Caco-2 (cell line): Measurements from ENCODE around the gene KDM4F. TPM values are rescaled to one million over a fixed set of nuclear protein-coding genes. Genes with fewer than 3 reads are reported as not detected.

Source experiments
- BruUV-seq: library from RNA; stranded (reverse); fragments of 400-500 nt; replicated peaks from 2 replicates; lab custom pipeline; 2021; lab: Mats Ljungman, UMichigan
- CTCF ChIA-PET: fragments of 300-600 bp; sonication (Branson Sonifier 250); formaldehyde crosslinking; loops from one replicate; lab custom pipeline; 2022; ENCODE audit warnings: antibody characterized with exemption; lab: Charles Lee
- POLR2A ChIA-PET: fragments of 300-600 bp; sonication (Branson Sonifier 250); formaldehyde crosslinking; loops from one replicate; lab custom pipeline; 2022; ENCODE audit warnings: antibody characterized with exemption; lab: Charles Lee
- DNase-seq, 2 experiments: peaks; one replicate each; pipeline versions ENCODE4 v3.0.0 to v3.0.0-alpha.2; 2020 to 2022
- H3K27me3 ChIP-seq: replicated peaks from 2 replicates; pipeline ENCODE4 v1.6.0; 2011; ENCODE audit warnings: low read length; ENCODE audit not compliant: control insufficient read depth, insufficient read depth
- H3K36me3 ChIP-seq: 2 replicates; pipeline ENCODE4 v1.5.1; 2011; ENCODE audit warnings: low read length; ENCODE audit not compliant: control insufficient read depth, insufficient read depth
- H3K4me1 ChIP-seq: fragments of 250-450 bp; sonication (Bioruptor Pico); 2 replicates; pipeline ENCODE4 v1.5.1; 2020; ENCODE audit warnings: mild to moderate bottlenecking
- H3K4me3 ChIP-seq: 2 replicates; pipeline ENCODE4 v1.5.1; 2011; ENCODE audit warnings: low read depth, mild to moderate bottlenecking, control low read depth, low read length
- H3K9me3 ChIP-seq: fragments of 250-450 bp; sonication (Bioruptor Pico); 2 replicates; pipeline ENCODE4 v1.5.1; 2020; ENCODE audit warnings: mild to moderate bottlenecking, moderate library complexity
- H3K27ac Mint-ChIP-seq: one replicate; pipeline ENCODE4 v1.8.0; 2022; ENCODE audit warnings: mixed read lengths; ENCODE audit not compliant: unreplicated experiment
- H3K27me3 Mint-ChIP-seq: one replicate; pipeline ENCODE4 v1.8.0; 2022; ENCODE audit warnings: mixed read lengths; ENCODE audit not compliant: insufficient read depth, unreplicated experiment
- H3K36me3 Mint-ChIP-seq: one replicate; pipeline ENCODE4 v1.8.0; 2022; ENCODE audit warnings: mild to moderate bottlenecking, mixed read lengths; ENCODE audit not compliant: insufficient read depth, unreplicated experiment
- H3K4me1 Mint-ChIP-seq: one replicate; pipeline ENCODE4 v1.8.0; 2022; ENCODE audit warnings: low read depth, mixed read lengths; ENCODE audit not compliant: unreplicated experiment
- H3K4me3 Mint-ChIP-seq: one replicate; pipeline ENCODE4 v1.8.0; 2022; ENCODE audit warnings: mild to moderate bottlenecking, moderate library complexity, mixed read lengths; ENCODE audit not compliant: unreplicated experiment
- H3K9me3 Mint-ChIP-seq: one replicate; pipeline ENCODE4 v1.8.0; 2022; ENCODE audit warnings: mixed read lengths; ENCODE audit not compliant: unreplicated experiment
- intact Hi-C: fragments of 100-400 bp; cut with micrococcal nuclease; formaldehyde crosslinking; loops from one replicate; pipeline ENCODE4 v1.10.0; 2022; ENCODE audit not compliant: unreplicated experiment
- total RNA-seq: library from RNA; stranded (reverse); gene quantifications from 2 replicates; pipeline ENCODE4 v1.2.3, GENCODE V29; 2022
- TF ChIP-seq, protein P1 (sequence below), 2 experiments: fragments of 200-600 bp in 1 of 2; IDR thresholded peaks; 1 replicate in 1 of 2; 2 replicates in 1 of 2; pipeline versions ENCODE4 v1.5.1 to v1.8.0; 2011 to 2022; ENCODE audit warnings: antibody characterized with exemption in 1 of 2, control low read depth in 1 of 2, inconsistent platforms in 1 of 2, low read depth in 1 of 2, low read length in 1 of 2, mild to moderate bottlenecking in 1 of 2, moderate library complexity in 1 of 2; ENCODE audit not compliant: insufficient read depth in 1 of 2, severe bottlenecking in 1 of 2, unreplicated experiment in 1 of 2

KDM4F gene
- total RNA-seq, 1 experiment from 2014 or later = not detected

DNA sequence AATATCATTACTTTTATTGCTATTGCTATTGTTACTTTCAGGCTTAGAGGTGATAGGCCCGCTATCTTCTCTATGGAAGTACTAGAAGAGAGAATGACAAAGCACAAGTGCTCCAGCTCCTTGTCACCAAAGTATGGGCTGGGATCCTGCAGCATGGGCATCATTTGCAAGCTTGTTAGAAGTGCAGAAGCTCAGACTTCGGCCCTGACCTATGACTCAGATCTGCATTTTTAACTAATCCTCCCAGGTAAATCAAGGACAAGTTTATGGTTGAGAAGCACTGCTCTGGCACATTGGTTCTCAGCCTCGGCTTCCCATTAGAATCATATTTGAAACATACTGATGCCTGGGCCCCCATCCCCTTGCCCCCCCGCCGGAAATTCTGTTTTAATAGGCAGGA lies 31.8 kb downstream of the KDM4F start:
- Mint-ChIP-seq H3K4me1 (peaks cover 8% of the 10 kb centered on the region), H3K4me3 (no peak overlapping the region), H3K27ac (no peak overlapping the region), H3K27me3 (peaks cover 3% of the 10 kb centered on the region), H3K36me3 (no peaks in the 10 kb centered on the region), H3K9me3 (no peaks in the 10 kb centered on the region)
- Histone ChIP-seq H3K36me3 (no peaks in the 10 kb centered on the region), H3K27me3 (no peaks in the 10 kb centered on the region), H3K4me1 (peaks cover 18% of the 10 kb centered on the region), H3K9me3 (no peaks in the 10 kb centered on the region), H3K4me3 (no peak overlapping the region)
- intact Hi-C loops = no loop called here
- ChIA-PET CTCF (interaction anchor here (1.3 to 2.0 kb wide), 3 partner anchors 12 to 69 kb away, joined by 4 to 7 read pairs (median 6); partner anchors contain the start of gene SRSF8), POLR2A (interaction anchor here (1.1 to 1.7 kb wide), 3 partner anchors 10 to 14 kb away, joined by 3 to 5 read pairs (median 4); partner anchors contain the start of gene SRSF8)
- TF ChIP-seq, protein P1, sequence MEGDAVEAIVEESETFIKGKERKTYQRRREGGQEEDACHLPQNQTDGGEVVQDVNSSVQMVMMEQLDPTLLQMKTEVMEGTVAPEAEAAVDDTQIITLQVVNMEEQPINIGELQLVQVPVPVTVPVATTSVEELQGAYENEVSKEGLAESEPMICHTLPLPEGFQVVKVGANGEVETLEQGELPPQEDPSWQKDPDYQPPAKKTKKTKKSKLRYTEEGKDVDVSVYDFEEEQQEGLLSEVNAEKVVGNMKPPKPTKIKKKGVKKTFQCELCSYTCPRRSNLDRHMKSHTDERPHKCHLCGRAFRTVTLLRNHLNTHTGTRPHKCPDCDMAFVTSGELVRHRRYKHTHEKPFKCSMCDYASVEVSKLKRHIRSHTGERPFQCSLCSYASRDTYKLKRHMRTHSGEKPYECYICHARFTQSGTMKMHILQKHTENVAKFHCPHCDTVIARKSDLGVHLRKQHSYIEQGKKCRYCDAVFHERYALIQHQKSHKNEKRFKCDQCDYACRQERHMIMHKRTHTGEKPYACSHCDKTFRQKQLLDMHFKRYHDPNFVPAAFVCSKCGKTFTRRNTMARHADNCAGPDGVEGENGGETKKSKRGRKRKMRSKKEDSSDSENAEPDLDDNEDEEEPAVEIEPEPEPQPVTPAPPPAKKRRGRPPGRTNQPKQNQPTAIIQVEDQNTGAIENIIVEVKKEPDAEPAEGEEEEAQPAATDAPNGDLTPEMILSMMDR (IDR thresholded peaks at IDR 0.05; ENCODE audit: insufficient read depth in 1 of 2, low read depth in 1 of 2, low read length in 1 of 2, severe bottlenecking in 1 of 2, unreplicated experiment in 1 of 2) = no peak
- no TSS peak for BruUV-seq
- no peak for DNase-seq

DNA sequence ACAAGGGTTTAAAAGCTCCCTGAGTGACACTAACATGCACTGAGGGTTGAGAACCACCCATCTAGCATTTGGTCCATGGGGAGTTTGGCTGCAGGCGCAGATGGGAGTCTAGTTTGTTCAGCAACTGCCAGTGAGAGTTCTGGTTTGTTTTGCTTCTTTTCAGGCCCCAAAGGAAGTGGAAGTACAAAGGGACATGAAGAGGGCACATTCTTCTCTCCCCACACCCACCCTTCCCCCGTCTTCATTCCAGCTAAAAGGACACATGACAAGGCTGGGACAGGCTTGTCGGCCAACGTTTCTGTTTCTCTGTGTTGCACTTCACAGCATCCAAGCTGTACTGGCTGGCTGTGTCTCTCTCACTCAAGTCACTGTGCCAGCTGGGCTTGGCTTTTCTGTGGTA lies 32.2 kb downstream of the KDM4F start:
- CTCF ChIA-PET = interaction anchor here (1.3 to 2.0 kb wide), 3 partner anchors 12 to 69 kb away, joined by 4 to 7 read pairs (median 6); partner anchors contain the start of gene SRSF8
- Mint-ChIP-seq H3K9me3 (no peaks in the 10 kb centered on the region), H3K27ac (no peak overlapping the region), H3K36me3 (no peaks in the 10 kb centered on the region), H3K27me3 (peaks cover 3% of the 10 kb centered on the region), H3K4me3 (no peak overlapping the region), H3K4me1 (peaks cover 5% of the 10 kb centered on the region)
- Histone ChIP-seq H3K9me3 (no peaks in the 10 kb centered on the region), H3K4me3 (no peak overlapping the region), H3K27me3 (no peaks in the 10 kb centered on the region), H3K4me1 (peaks cover 14% of the 10 kb centered on the region), H3K36me3 (no peaks in the 10 kb centered on the region)
- POLR2A ChIA-PET = interaction anchor here (1.1 to 1.7 kb wide), 3 partner anchors 9 to 15 kb away, joined by 3 to 5 read pairs (median 4); partner anchors contain the start of gene SRSF8
- DNase-seq = no peak
- no TSS peak for BruUV-seq
- TF ChIP-seq, protein P1 (IDR thresholded peaks at IDR 0.05; ENCODE audit: insufficient read depth in 1 of 2, low read depth in 1 of 2, low read length in 1 of 2, severe bottlenecking in 1 of 2, unreplicated experiment in 1 of 2) = no peak
- intact Hi-C loops = no loop called here

DNA sequence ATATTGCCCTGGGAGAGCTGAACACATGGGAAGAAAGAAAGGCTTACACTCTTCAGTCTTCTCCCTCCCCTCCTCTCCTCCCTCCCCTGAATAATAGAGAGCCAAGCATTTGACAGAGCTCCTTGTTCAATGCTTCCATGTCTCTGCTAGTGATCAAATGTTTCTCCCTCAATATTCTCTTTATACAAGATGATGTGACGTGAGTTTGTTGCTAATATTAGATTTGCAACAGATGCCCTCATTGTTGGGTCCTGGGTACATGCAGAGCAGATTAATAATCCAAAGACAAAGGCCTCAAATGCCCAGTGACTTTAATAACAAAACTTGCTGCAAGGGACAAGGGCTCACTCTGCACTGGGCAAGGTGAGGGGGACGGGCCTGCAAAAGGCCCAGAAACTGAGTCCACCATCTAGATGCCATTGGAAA lies 33.4 kb downstream of the KDM4F start:
- no peaks in the 10 kb centered on the region for H3K4me1 Mint-ChIP-seq
- CTCF ChIA-PET = no interaction called here
- no peak overlapping the region for H3K4me3 ChIP-seq
- no peaks in the 10 kb centered on the region for H3K9me3 Mint-ChIP-seq
- TF ChIP-seq, protein P1 (IDR thresholded peaks at IDR 0.05; ENCODE audit: insufficient read depth in 1 of 2, low read depth in 1 of 2, low read length in 1 of 2, severe bottlenecking in 1 of 2, unreplicated experiment in 1 of 2) = no peak
- H3K36me3 Mint-ChIP-seq = no peaks in the 10 kb centered on the region
- no peak overlapping the region for H3K4me3 Mint-ChIP-seq
- no peaks in the 10 kb centered on the region for H3K36me3 ChIP-seq
- H3K27ac Mint-ChIP-seq = no peak overlapping the region
- no TSS peak for BruUV-seq
- no peaks in the 10 kb centered on the region for H3K27me3 ChIP-seq
- peaks cover 3% of the 10 kb centered on the region for H3K27me3 Mint-ChIP-seq
- no peaks in the 10 kb centered on the region for H3K9me3 ChIP-seq
- peaks cover 11% of the 10 kb centered on the region for H3K4me1 ChIP-seq
- intact Hi-C loops = no loop called here
- DNase-seq = no peak
- POLR2A ChIA-PET = no interaction called here
